NCI-H1694 (cell line): ENCODE measurements around the gene TMEM54.

Experiments
- DNase-seq: peaks from one replicate; lab custom pipeline; 2025; lab: John Stamatoyannopoulos, UW

The TMEM54 gene

GRCh38 chr1:32895325-32896215 lies 5.6 kb downstream of the TMEM54 start:
- no peak for DNase-seq

GRCh38 chr1:32894681-32895080 lies 6.5 kb downstream of the TMEM54 start:
- DNase-seq, result no peak

- peak; percentile 42 for DNase-seq
These were observed 7.1 kb downstream of the TMEM54 start for GRCh38 chr1:32894019-32894600.

- DNase-seq, result peak; percentile 48
These were observed 7.8 kb downstream of the TMEM54 start for GRCh38 chr1:32893198-32894018.

GRCh38 chr1:32892368-32893197 lies 8.6 kb downstream of the TMEM54 start:
- DNase-seq, result peak; percentile 64

- no peak for DNase-seq
These were observed 9.6 kb downstream of the TMEM54 start for GRCh38 chr1:32891630-32892029.

GRCh38 chr1:32891241-32891570 lies 10.0 kb downstream of the TMEM54 start:
- DNase-seq, result no peak

- DNase-seq, result no peak
These were observed 10.5 kb downstream of the TMEM54 start for GRCh38 chr1:32890516-32891240.

- DNase-seq, result no peak
These were observed 11.4 kb downstream of the TMEM54 start for GRCh38 chr1:32889731-32890278.

- DNase-seq, result no peak
These were observed 12.3 kb downstream of the TMEM54 start for GRCh38 chr1:32888677-32889420.

GRCh38 chr1:32888134-32888533 lies 13.1 kb downstream of the TMEM54 start:
- no peak for DNase-seq

GRCh38 chr1:32887623-32888022 lies 13.6 kb downstream of the TMEM54 start:
- no peak for DNase-seq

GRCh38 chr1:32886828-32887414 lies 14.3 kb downstream of the TMEM54 start:
- DNase-seq, result no peak

- DNase-seq, result peak; percentile 25
These were observed 15.0 kb downstream of the TMEM54 start, which contains the start of gene HPCA for GRCh38 chr1:32886004-32886827. TSS of gene HPCA (plus strand) at chr1:32886491. CDS start at chr1:32888899, 2,408 bp downstream.

- peak; percentile 89 for DNase-seq
These were observed 15.5 kb downstream of the TMEM54 start for GRCh38 chr1:32885676-32886003.

GRCh38 chr1:32884726-32885125 lies 16.5 kb downstream of the TMEM54 start:
- peak; percentile 83 for DNase-seq

GRCh38 chr1:32884032-32884372 lies 17.2 kb downstream of the TMEM54 start:
- no peak for DNase-seq

GRCh38 chr1:32883338-32884031 lies 17.7 kb downstream of the TMEM54 start:
- no peak for DNase-seq
